Measurements from ENCODE around the gene MACROD2.

The MACROD2 gene

GRCh38 chr20:14404515-14404914, 409.2 kb downstream of the MACROD2 start:
- no peak overlapping the region for H2AFZ ChIP-seq (ENCODE audit: low read depth, low read length, severe bottlenecking)
- no peak overlapping the region for H3K27ac ChIP-seq (ENCODE audit: low read depth, low read length)
- TF ChIP-seq EZH2phosphoT487 (conservative IDR thresholded peaks at IDR 0.05; ENCODE audit: low read length) = no peak
- no peak for TF ChIP-seq CTCF (IDR thresholded peaks at IDR 0.05; ENCODE audit: insufficient read depth, low read length, poor library complexity, severe bottlenecking)
- H3K27me3 ChIP-seq (ENCODE audit: low read length) = no peaks in the 10 kb centered on the region
- H3F3A ChIP-seq (ENCODE audit: insufficient read depth) = no peaks in the 10 kb centered on the region
- no peak overlapping the region for H3K9ac ChIP-seq (ENCODE audit: low read length)
- H4K20me1 ChIP-seq (ENCODE audit: low read depth, low read length) = no peaks in the 10 kb centered on the region
- H3K36me3 ChIP-seq (ENCODE audit: low read length) = no peaks in the 10 kb centered on the region
- no peaks in the 10 kb centered on the region for H3K9me3 ChIP-seq (ENCODE audit: insufficient read depth, low read length)
- H3K4me2 ChIP-seq (ENCODE audit: low read depth, low read length, poor library complexity, severe bottlenecking) = no peak overlapping the region
- no peaks in the 10 kb centered on the region for H3K79me2 ChIP-seq (ENCODE audit: insufficient read depth, low read length)
- no peak overlapping the region for H3K4me3 ChIP-seq (ENCODE audit: insufficient read depth, low read length, poor library complexity, severe bottlenecking)
- no peaks in the 10 kb centered on the region for H3K9me2 ChIP-seq (replicated peaks; ENCODE audit: insufficient read depth, low read length)

- Histone ChIP-seq H3K4me2 (ENCODE audit: low read depth, low read length, poor library complexity, severe bottlenecking) (no peak overlapping the region), H4K20me1 (ENCODE audit: low read depth, low read length) (no peaks in the 10 kb centered on the region), H3K9me3 (ENCODE audit: insufficient read depth, low read length) (no peaks in the 10 kb centered on the region)
Observed at GRCh38 chr20:14406495-14406894, 411.2 kb downstream of the MACROD2 start.

GRCh38 chr20:14407336-14407735, 412.0 kb downstream of the MACROD2 start:
- H3K4me2 ChIP-seq (ENCODE audit: low read depth, low read length, poor library complexity, severe bottlenecking) = no peak overlapping the region
- H3K79me2 ChIP-seq (ENCODE audit: insufficient read depth, low read length) = no peaks in the 10 kb centered on the region
- no peaks in the 10 kb centered on the region for H3K27me3 ChIP-seq (ENCODE audit: low read length)
- no peaks in the 10 kb centered on the region for H4K20me1 ChIP-seq (ENCODE audit: low read depth, low read length)
- H3F3A ChIP-seq (ENCODE audit: insufficient read depth) = no peaks in the 10 kb centered on the region
- H3K9me2 ChIP-seq (replicated peaks; ENCODE audit: insufficient read depth, low read length) = no peaks in the 10 kb centered on the region
- H3K36me3 ChIP-seq (ENCODE audit: low read length) = no peaks in the 10 kb centered on the region
- no peaks in the 10 kb centered on the region for H3K9me3 ChIP-seq (ENCODE audit: insufficient read depth, low read length)
- no peak overlapping the region for H3K9ac ChIP-seq (ENCODE audit: low read length)
- H3K27ac ChIP-seq (ENCODE audit: low read depth, low read length) = no peak overlapping the region
- H2AFZ ChIP-seq (ENCODE audit: low read depth, low read length, severe bottlenecking) = no peak overlapping the region
- no peak overlapping the region for H3K4me3 ChIP-seq (ENCODE audit: insufficient read depth, low read length, poor library complexity, severe bottlenecking)
- no peak for TF ChIP-seq EZH2phosphoT487 (conservative IDR thresholded peaks at IDR 0.05; ENCODE audit: low read length)
- no peak for TF ChIP-seq CTCF (IDR thresholded peaks at IDR 0.05; ENCODE audit: insufficient read depth, low read length, poor library complexity, severe bottlenecking)

More at GRCh38 chr20:14406495-14406894, 411.2 kb downstream of the MACROD2 start:
- H3K27ac ChIP-seq (ENCODE audit: low read depth, low read length) = no peak overlapping the region
- H3K27me3 ChIP-seq (ENCODE audit: low read length) = no peaks in the 10 kb centered on the region
- H3K9ac ChIP-seq (ENCODE audit: low read length) = no peak overlapping the region
- H3K9me2 ChIP-seq (replicated peaks; ENCODE audit: insufficient read depth, low read length) = no peaks in the 10 kb centered on the region
- no peaks in the 10 kb centered on the region for H3F3A ChIP-seq (ENCODE audit: insufficient read depth)
- no peaks in the 10 kb centered on the region for H3K36me3 ChIP-seq (ENCODE audit: low read length)
- H2AFZ ChIP-seq (ENCODE audit: low read depth, low read length, severe bottlenecking) = no peak overlapping the region
- no peak overlapping the region for H3K4me3 ChIP-seq (ENCODE audit: insufficient read depth, low read length, poor library complexity, severe bottlenecking)
- H3K79me2 ChIP-seq (ENCODE audit: insufficient read depth, low read length) = no peaks in the 10 kb centered on the region
- TF ChIP-seq CTCF (IDR thresholded peaks at IDR 0.05; ENCODE audit: insufficient read depth, low read length, poor library complexity, severe bottlenecking) = no peak
- no peak for TF ChIP-seq EZH2phosphoT487 (conservative IDR thresholded peaks at IDR 0.05; ENCODE audit: low read length)
